NCI-H226 (cell line): Measurements from ENCODE around the gene EFHC1.

Experiments
- DNase-seq: peaks from one replicate; pipeline ENCODE4 v3.0.0-alpha.2; 2015

The EFHC1 gene

DNA sequence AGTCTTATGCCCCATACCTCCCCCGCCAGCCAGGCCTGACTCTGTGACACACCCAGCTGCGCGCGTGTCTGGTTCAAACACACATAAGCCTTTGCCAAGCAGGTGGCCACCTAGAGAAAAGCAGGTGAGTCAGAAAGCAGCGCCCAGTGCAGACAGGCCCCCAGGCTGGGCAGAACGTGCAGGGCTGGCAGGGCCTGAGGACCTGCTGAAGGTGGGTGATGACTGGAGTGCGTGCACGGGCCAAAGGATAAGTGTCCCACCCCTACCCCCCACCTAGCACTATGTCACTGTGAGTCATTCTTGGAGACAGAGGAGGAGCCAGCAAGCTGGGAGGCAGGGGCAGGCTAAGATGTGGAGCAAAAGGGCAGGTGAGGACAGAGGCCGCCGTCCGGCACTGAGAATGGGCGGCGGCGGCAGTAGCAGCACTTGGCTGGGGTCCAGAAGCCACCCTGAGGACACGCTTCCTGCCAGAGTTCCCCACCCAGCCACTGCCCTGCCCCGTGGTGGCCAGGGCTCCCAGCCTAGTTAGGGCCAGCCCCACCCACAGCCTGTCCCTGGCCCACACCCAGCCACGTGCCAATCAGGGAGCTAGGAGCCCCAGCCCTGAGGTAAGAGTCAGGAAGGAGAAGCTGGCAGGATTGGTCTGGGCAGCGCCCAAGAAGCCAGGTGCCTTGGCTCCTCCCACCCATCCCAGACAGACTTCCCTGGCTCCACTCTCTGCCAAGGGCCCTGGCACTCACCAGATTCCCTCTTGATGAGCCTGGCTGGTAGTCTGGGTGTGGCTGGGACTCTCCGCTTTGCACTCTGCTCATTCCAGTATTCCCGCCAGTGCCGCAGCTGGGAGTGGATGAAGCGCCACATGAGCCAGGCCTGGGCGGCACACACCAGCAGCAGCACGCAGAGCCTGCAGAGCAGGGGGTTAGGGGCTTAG lies 84.0 kb downstream of the EFHC1 start:
- DNase-seq = peak; percentile 98

DNA sequence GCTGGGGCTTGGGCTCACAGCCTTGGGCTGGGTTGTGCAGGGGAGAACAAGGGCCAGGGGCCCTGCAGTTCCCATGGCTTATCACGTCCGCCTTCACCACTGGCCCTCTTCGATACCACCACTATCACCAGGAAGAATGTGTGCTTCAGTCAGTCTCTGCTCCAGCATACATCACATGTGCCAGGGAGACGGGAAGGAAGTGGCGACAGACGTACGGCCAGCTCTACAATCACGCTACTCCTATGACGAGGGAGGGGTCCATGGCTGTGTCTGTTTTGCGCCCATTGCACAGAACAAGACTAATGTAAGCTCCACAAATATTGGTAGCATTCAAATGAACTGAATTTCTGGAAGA lies 84.6 kb downstream of the EFHC1 start:
- no peak for DNase-seq

- DNase-seq = no peak
These were observed 85.7 kb downstream of the EFHC1 start for GRCh38 chr6:52505726-52506409.

DNA sequence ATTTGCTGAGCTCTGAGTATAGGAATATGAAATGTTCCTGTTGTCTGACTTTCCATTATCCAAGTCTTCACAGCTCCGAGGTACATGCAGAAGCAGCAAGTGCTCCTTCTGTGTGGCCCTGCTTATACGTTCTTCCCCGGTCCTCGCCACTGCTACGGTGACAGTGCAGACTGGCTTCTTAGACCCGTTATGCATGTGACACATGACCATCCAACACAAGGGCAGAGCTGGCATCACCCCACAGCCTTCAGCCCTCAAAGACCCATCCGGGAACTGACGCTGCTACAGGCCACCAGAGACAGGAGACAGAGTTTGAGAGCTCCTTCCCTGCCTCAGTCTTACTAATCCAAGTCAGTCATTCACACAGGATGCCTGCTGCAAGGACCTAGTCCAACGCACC lies 86.3 kb downstream of the EFHC1 start:
- no peak for DNase-seq

DNA sequence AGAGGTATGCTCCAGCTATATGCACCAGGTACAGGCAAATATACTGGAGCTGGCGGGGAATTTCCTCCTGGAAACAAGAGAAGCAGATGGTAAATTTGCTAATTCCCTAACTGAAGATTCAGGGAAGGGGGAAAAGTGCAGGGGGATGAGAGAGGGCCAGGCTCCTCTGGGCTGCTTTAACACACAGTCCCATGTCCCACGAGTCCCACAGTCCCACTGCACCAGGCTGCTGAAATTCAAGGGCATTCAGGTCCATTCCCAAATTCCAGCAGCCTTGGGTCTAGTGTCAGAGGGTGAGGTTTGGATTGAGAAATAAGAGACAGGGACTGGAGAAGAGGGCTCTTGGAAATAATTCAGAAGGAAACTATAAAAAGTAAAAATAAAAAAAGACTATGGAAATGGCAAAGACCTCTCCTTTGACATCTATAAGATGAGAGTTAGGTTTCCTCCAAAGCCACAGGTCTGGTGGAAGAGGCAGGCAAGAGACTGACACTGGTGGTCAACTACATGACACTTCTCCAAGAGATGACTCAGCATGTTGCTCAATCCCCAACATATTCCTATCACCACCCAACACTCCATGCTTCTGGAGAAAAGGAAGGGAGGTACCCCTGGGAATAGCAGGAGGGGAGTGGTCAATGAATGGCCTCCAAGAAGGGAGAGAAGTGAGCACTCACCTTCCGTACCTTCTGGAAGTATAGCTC lies 87.6 kb downstream of the EFHC1 start:
- peak; percentile 66 for DNase-seq

DNA sequence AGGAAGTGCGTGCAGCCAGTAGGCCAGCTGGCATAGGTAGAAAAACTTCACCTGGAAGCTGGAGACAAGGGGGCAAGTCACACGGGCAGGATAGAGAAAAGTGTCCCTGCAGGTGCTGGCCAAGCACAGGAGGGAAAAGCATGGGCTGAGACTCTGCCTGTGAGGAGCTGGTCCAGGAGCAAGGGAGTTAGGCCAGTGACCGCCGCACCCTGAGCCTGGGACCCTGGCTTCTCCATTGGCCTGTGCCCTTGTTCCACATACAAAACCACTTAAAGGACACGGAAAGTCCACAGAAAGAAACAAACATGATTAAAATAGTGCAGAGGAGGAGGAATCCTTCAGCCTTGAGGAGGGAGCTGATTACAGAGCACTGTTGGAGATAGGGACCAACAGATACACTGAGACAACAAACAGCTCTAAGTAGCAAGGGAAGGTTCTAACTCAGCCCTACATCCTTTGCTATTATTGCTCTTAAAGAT lies 88.2 kb downstream of the EFHC1 start:
- DNase-seq = no peak

GRCh38 chr6:52509281-52510212 lies 89.4 kb downstream of the EFHC1 start:
- DNase-seq = no peak

DNA sequence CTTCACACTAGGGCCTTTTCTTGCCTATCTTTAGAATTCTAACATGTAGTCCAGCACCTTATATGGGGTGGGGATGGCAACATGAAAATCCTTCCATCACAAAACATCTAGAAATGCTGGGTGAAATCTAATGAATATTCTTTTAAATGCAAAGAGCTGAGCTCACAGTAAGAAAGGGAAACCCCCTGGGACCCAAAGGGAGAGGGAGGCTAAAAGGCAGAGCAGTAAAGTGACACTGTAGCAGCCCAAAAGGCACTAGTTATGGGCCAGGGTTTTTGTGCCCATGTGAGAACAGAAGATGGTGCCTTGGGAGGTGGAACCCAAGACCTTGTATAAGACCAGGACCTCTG lies 90.0 kb downstream of the EFHC1 start:
- no peak for DNase-seq

GRCh38 chr6:52511163-52511562 lies 91.0 kb downstream of the EFHC1 start:
- no peak for DNase-seq

- DNase-seq = no peak
These were observed 91.5 kb downstream of the EFHC1 start for GRCh38 chr6:52511572-52512151.

DNA sequence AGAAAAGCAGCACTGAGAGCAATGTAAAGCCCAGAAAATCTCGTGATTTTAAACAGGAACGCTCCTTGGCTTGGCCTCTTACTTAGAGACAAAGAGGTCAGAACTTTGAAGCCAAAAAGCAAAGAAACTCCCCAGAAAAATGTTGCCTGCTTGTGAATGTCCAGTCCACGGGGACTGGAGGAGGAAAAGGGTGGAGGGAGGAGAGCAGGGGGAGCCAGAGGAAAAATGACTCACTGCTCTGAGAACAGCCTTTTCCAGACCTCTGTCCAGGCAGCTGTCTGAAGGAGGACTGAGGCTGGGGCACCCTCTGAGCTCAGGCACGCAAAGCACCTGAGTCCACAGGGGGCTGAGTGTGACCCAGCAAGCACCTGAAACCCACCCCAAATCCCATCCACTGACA lies 92.1 kb downstream of the EFHC1 start:
- DNase-seq = peak; percentile 75

DNA sequence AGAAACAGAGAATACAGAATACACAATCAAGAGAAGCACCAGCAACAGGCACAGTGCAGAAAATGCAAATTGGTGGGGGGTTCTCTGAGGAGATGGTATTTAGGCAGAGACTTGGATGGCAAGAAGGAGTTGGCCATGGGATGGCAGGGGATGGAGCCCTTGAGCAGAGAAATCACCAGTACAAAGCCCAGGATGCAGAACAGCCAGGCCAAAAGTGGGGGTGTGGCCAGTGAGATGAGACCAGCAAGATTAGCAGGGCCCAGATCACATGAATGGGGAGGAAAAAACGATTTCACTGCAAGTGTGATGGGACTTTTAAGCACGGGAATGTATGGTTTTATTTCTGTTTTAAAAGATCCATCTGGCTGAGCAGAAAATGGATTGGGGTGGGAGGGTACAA lies 93.3 kb downstream of the EFHC1 start:
- DNase-seq = no peak

DNA sequence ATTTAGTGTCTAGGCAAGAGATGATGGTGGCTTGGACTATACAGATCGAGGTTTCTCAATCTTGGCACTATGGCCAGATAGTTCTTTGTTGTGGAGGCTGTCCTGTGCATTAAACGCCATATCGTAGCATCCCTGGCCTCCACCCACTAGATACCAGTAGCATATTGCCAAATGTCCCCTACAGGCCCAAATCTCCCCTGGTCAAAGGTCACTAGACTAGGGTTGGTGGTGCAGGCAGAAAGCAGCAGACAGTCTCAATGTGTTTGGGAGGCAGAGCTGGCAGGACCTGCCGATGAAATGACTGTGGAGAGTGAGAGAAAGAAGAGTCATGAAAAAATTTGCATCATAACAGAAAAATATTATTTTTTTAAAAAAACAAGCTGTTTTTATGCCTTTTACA lies 93.8 kb downstream of the EFHC1 start:
- no peak for DNase-seq

GRCh38 chr6:52514514-52514913 lies 94.4 kb downstream of the EFHC1 start:
- DNase-seq = peak; percentile 48

GRCh38 chr6:52515219-52515960 lies 95.2 kb downstream of the EFHC1 start:
- DNase-seq = no peak

DNA sequence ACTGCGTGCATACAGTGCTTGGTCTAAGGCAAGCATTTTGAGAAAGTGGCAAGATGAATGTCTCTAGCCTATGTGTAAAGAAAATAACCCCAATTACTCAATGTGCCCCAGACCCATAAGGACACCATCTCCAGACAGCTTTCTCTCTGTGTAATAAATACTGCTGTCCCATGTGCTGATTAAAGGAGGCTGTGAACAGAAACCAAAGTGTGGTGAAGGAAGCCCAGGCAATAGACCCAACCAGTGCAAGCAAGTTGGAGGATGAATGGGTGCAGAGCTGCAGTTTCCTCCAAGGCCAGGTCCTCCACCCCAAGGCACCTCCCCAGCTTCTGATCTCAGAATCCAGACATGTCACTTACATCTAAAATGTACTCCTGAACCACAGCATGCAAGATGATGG lies 96.1 kb downstream of the EFHC1 start:
- DNase-seq = no peak

- DNase-seq = no peak
These were observed 96.8 kb downstream of the EFHC1 start for GRCh38 chr6:52516943-52517342.

DNA sequence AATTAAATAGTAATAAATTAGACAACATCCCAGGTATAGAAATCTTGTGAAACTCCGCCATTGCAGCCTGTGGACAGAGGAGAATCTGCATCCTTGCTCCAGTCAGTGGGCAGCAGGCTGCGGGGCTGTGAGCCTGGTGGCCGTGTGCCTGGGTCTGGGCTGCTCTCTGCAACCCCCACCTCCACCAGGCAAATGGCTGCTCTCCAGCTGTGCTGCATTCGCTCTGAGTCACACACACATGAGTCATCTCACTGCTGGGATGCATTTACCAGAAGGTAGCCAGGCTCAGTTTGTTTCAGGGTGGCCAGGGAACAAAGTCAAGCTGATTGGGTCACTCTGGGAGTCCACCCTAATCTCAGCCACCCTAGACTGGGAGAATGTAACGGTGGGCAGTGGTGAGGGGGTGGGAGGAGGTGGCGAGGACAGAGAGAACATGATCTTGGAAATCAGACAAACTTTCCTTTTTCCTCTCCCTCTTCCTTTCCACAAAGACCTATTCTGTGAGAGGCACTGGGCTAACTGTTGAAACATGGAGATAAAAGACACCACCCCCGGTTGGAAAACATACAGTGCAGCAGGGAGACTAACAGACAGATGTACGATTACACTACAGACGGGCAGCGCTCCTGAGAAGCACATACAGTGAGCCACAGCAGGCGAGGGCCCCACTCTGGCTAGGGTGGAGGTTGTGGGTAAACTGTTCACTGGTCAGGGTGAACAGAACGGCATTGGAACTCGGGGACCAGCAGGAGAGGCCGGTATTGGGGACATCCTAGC lies 97.5 kb downstream of the EFHC1 start:
- peak; percentile 91 for DNase-seq

DNA sequence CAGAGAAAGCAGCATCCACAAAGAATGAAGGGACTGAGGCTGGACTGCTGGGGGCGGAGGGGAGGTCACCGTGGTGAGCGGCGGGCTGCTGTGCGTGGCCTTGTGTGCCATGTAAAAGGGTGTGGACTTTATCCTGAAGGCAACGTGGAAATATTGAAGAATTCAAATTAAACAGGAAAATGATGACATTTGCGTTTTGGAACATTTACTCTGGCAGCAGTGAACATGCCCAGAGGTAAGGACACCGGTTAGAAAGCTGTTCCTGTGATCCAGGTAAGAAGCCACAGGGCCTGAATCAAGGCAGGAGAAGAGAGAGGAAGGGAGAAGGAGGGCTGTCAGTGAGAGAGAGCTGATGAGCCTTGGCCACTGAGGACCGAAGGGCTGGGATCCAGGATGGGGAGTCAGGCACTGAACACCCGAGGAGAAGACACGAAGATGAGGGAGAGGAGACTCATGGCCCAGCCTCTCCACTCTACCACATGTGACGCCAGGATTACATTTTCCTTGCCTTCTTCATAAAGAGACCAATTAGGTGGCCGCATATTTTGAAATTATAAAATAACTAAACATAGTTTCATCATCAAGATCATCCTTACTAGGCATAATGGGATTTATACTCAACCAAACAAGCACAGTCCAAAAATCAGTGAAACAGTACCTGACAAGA lies 98.3 kb downstream of the EFHC1 start:
- DNase-seq = no peak

DNA sequence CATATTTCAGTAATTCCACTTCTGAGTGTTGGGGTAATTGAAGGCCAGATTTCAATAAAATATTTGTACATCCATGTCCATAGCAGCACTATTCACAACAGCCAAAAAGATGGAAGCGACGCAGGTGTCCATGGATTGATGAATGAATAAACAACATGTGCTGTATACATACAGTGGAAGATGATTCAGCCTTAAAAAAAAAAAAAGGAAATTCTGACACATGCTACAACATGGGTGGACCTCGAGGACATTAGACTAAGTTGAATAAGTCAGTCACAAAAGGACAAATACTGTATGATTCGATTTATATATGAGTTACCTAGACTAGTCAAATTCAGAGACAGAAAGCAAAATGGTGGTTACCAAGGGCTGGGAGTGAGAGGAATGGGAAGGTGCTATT lies 99.5 kb downstream of the EFHC1 start:
- DNase-seq = no peak
